ENCODE data around the gene STRBP.

Gene STRBP

DNA sequence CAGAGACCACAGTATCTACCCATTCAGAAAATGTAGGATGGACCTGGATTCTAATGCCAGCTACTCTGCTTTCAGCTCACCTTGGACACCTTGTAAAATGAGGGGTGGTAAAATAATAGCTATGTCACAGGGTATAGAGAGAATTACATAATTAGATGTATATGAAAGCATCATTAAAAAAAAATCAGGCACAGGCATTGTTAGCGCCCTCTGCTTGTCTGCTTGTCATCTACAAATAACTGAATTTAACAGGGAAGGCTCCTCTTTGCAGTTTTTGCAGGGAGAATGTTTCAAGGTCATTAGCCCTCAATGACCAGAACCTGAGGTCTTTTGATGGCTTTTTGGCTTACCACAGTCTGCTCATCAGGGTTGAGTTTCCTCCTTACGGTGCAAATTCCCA, 176.9 kb downstream of the STRBP start:
- DNase-seq = no peak

- DNase-seq = no peak
These were observed 177.4 kb downstream of the STRBP start for GRCh38 chr9:123090956-123091355.

DNA sequence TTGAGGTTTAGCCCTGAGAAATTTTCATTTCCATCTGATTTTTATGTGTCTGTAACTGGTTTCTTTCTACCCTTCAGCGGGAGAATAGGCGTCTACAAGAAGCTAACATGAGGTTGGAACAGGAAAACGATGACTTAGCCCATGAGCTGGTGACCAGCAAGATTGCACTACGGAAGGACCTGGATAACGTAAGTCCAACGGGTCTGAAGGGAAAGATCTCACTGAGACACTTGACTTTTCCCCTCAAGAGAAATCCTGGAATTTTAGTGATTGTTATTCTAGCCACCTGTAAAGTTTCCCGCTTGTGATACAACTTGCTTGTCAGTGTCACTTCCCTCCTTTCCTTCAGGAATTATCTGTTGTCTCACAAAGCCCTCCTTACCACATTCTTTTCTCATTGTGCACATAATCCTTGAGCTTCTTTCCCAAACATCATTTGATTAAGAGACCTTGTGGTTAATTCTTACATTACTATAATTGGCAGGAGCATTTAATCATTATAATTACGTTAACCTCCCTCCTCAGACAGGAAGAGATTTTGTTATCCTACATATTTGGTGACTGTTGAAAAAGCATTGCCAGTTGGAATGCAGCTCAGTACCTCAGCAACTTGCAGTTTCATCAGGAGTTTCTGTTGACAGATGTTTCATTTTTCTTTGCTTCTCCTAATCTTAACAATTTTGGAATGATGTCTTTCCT, 178.0 kb downstream of the STRBP start:
- DNase-seq = peak; percentile 58

- DNase-seq = no peak
These were observed 178.6 kb downstream of the STRBP start for GRCh38 chr9:123089790-123090189.

- DNase-seq = no peak
These were observed 179.3 kb downstream of the STRBP start for GRCh38 chr9:123089040-123089439.

GRCh38 chr9:123087359-123087888, 181.0 kb downstream of the STRBP start:
- DNase-seq = no peak

DNA sequence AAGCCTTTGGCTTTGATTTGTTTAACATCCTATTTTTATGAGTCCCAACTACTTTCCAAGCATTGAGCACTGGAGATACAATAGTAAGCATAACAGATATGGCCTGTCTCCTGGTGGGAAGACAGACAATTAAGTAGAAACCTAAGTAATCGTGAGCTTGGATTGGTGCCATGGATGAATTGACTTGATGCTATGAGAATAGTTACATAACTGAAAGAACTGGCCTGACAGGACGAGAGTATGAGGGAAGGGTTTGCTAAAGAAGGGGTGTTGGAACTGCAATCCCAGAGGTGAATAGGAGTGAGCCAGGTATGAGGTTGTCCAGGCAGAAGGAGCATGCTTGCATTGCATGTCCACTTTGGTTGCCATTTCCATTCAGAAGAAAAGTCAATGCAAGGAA, 182.5 kb downstream of the STRBP start:
- DNase-seq = no peak

DNA sequence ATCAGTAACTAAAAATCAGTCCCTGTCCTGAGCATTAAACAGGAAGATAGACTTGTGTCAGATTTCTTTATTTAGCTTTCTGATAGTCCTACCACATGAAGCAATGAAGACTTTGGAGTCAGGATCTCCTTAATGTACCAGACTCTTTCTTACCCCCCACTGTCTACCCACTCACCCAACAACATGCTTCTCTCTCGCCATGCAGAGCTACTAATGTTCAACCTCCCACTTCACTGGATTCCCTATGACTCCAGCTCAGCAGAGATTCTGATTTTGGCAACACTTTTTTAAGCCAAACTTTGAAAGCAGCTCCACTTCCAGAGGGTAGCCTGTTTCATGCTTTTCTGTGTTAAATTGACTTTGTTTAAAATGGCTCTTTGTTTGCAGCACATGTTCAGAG, 184.1 kb downstream of the STRBP start:
- DNase-seq = no peak

DNA sequence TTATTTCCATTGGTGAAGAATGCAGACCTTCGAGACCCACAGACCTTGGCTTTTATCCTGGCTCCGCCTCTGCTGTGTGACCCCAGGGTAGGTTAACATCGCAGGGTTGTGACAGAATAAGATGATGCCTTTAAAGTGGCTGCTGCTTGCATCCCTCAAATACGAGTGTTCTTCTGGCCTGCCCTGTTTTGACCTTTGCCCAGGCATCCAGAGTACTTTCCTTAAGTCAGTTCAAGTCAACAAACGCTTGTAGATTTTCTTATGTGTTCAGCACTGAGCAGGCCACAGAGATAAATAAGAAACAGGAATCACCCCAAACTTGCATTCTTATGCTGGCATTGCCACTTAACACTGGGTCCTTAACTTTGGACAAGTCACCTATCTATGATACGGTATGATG, 184.7 kb downstream of the STRBP start:
- no peak for DNase-seq

DNA sequence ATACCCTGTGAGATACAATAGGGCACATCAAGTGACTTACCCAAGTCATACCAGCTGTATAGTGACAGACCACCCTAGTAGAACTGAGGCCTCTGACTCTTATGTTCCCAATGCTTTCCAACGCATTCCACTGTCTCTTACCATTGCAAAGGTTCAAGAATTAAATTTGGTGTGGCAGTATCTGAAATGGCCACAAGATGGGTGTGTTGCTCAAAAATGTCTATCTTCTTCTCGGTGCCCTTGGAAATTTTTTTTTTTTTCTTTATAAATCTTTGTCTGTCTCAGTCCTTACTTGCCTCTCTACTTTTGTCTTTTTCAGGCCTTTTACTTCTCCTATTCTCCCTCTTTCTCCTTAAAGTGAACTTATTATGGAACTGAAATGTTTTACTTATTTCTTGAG, 186.6 kb downstream of the STRBP start:
- peak; percentile 68 for DNase-seq

DNA sequence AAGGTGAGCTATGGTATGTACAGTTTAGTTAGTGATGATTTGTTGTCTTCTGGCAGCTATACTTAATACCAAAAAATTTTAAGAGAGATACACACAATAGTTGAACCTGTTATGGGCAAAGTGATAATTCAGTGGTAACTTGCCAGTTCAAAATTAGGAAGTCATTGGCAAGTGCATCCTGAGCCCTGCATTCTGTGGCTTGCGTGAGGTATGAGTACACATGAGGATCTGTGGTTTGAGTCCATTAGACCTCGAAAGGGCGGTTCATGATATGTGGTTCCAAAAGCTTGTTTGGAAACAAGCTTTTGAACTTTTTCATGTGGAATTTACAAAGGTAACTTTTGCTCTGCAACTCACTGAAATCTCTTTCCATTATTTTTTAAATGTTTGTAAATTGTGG, 187.9 kb downstream of the STRBP start:
- DNase-seq = no peak

- no peak for DNase-seq
These were observed 193.8 kb downstream of the STRBP start for GRCh38 chr9:123074628-123075027.

DNA sequence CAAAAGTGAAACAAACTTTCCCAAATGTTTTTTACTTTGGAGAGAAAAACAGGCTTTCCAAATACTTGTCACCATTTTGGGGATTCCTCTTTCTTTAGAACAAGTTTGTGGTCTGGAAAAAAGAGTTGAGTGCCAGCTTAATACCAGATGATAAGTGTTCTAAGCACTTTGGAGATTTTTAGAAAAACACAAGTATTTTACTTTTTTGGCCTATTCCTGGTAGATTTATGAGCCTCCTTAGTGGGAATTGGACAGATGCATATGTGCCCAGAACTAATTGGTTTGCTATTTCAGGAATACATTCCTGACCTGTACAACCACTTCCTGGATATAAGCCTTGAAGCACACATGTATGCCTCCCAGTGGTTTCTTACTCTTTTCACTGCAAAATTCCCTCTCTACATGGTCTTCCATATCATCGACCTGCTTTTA, 194.4 kb downstream of the STRBP start:
- DNase-seq = peak; percentile 97

- DNase-seq = no peak
These were observed 194.9 kb downstream of the STRBP start for GRCh38 chr9:123073441-123073840.

DNA sequence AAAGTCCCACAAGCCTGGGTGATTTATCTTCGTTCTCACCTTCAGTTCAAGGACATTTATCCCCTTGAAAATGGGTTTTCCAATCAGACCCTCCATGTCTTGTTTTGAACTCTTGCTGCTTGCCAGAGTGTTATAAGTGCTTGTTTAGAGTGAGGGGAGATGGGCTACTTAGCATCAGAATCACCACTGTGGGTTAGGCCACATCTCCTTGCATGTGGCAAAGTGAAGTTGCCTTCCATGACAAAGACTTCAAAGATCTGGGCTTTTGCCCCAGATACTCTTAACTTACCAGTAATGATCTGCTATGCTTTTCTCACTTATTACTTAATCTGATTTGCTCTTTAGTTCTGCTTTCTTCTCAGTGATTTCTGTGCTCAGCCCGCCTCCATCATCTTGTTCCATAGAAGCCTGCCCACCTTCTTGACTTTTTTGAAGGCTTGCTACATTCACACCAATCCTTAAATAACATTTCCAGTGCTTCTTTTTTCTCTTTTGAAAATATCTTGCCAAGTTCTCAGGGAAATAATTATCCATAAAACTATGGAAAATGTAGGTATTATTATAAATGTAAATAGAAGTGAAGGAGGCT, 195.9 kb downstream of the STRBP start:
- no peak for DNase-seq

All from fibroblast of upper back skin (primary cell).